Measurements from ENCODE around the gene MTRF1.

Gene MTRF1

DNA sequence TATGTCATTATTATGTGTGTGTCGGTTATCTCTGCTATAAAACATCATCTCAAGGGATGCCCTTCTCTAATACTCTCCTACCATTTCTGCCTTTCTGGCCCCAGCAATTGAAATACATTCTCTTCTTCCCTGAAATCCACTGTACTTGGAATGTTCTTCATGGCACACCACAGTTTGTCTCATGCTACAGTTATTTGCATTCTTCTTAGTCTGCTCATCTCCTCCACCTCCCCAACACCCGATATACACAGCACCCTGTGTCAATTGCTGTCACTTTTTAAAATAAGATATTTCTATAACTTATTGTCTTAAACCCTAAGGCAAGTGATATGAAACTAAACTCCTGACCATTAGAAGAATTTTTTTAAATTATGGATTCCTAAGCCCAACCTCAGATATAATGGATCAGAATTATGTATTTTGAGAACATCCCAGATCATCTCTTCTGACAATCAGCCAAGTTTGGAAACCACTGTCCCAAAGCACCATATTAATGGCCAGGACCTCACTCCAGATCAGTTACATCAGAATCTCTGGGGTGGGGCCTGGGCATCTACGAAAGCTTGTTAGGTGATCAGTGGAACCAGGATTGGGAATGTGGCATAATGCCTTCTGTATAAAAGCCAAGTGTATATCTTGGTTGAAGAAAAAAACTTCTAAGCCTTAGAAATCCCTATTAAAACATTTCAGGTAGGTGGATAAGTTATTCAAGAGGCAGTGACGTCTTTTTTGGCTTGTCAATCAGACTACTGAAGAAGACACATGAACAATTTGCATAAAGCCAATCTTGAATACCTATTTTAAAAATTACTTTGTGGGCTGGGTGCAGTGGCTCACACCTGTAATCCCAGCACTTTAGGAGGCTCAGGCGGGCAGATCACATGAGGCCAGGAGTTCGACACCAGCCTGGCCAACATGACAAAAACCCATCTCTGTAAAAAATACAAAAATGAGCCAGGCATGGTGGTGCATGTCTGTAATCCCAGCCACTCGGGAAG, 39.0 kb downstream of the MTRF1 start:
- DNase-seq (ENCODE audit: low spot score), result peak; percentile 39

DNA sequence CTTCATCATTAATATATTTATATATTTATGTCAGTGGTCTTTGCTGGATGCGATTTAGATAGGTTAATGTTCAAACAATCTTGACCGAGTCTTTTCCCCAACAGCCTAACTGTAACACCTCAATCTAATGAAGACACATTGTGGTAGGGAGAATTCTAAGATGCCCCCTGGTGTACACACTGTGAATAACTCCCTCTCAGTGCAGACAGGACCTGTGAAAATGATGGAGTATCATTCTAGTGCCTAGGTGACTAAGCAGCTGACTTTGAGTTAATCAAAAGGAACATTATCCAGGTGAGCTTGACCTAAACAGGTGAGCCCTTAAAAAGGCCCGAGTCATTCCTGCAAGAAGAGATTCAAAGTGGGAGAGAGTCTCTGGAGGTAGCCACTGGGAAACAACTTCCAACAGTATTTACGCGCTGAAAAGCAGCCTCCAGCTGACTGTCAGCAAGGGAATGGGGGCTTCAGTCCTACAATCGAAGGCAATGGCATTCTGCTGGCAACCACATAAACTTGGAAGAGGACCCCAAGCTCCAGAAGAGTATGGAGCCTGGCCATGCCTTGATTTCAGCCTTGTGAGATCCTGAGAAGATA, 41.0 kb downstream of the MTRF1 start:
- peak; percentile 60 for DNase-seq (ENCODE audit: low spot score)

DNA sequence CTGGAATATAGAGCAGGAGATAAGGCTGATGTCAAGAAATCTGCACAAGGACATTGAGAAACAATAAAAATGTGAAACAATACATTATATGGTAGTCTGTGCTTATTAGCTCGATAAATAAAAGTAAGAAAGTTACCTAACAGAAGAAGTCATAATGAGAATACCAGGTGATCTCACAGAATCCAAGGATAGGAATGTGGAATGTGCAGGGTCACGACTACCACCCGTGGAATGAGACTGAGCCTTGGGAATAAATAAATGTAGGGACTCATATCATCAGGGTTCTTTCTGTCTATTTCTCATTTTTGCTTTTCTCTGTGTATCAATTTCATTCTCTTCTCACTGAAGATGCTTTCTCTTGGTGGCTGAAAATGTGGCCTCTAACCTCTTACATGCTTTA, 43.0 kb downstream of the MTRF1 start:
- no peak for DNase-seq (ENCODE audit: low spot score)

DNA sequence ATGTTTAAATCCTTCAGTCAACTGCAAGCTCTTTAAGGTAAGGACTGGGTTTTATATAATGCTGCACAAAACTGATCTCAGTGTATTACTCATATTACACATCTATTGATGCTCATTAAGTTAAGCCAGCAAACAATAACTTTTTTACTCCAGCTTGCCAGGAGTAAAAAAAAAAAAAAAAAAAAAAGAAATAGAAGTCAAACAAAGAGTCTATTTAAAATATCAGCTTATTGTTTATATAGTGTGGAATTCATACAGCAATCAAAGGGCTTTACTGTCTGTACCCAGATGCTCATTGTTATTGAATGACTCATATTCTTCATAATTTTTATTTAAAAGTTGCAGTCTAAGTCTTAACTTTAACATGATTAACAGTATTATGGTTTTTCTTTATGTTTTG, 47.2 kb downstream of the MTRF1 start:
- DNase-seq (ENCODE audit: low spot score), result no peak

DNA sequence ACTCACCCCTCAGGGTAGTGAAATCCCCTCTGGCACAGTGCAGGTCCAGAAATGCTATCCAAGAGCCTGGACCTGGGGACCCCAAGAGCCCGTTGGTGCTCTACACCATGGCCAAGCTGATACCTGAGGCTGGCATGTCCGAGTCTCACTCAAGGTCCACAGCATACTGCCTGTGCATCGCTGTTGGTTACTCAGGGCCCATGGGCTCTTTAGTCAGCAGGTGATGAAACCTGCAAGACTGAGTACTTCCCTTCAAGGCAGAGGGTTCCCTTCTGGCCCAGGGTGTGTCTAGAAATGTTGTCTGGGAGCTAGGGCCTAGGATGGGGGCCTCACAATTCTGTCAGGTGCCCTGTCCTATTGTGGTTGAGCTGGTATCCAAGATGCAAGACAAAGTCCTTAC, 49.5 kb downstream of the MTRF1 start:
- DNase-seq (ENCODE audit: low spot score), result no peak

DNA sequence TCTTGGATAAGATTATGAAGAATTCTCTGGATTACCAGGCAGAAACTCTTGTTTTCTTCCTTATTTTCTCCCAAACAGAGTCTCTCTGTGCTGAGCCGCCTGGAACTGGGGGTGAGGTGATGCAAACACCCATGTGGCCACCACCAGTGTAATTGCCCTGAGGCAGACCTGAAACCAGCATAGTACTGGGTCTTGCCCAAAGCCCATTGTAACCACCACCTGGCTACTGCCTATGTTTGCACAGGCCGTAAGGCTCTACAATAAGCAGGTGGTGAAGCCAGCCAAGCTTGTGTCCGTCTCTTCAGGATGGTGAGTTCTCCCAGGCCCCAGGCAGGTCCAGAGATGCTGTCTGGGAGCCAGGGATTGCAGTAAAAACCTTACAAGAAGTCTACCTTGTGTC, 50.1 kb downstream of the MTRF1 start:
- DNase-seq (ENCODE audit: low spot score), result no peak

DNA sequence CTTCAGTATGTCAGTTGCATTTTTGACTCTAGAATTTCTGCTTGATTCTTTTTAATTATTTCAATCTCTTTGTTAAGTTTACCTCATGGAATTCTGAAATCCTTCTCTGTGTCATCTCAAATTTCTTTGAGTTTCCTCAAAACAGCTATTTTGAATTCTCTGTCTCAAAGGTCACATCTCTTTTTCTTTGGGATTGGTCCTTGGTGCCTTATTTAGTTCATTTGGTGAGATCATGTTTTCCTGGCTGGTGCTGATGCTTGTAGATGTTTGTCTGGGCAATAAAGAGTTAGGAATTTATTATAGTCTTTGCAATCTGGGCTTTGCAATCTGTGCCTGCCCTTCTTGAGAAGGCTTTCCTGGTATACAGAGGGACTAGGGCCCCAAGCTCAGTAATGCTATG, 50.5 kb downstream of the MTRF1 start:
- DNase-seq (ENCODE audit: low spot score), result no peak

DNA sequence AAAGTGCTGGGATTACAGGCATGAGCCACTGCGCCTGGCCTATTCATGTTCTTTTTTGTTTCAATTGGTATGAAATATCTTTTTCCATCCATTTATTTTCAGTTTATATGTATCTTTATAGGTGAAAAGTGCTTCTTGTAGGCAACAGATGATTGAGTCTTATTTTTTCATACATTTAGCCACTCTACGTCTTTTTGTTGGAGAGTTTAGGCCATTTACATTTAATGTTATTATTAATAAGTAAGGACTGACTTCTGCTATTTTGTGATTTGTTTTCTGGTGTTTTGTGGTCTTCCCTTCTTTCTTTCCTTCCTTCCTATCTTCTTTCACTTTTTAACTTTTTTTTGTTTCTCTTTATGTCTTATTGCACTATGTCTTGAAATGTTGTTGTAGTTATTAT, 52.3 kb downstream of the MTRF1 start:
- DNase-seq (ENCODE audit: low spot score), result no peak

DNA sequence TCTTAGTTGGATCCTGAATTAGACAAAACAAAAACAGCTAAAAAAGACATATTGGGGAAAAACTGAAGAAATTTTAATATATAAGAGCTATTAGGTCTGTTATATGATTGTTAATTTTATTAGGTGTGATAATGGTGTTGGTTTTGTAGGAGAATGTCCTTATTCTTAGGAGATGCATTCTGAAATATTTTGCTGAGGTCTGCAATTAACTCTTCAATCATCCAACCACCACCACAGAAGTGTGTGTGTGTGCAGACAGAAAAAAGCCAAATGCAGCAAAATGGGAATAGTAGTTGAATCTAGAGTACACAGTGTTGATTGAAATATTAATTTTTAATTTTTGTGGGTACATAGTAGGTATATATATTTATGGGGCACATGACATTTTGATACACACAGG, 56.9 kb downstream of the MTRF1 start:
- no peak for DNase-seq (ENCODE audit: low spot score)

DNA sequence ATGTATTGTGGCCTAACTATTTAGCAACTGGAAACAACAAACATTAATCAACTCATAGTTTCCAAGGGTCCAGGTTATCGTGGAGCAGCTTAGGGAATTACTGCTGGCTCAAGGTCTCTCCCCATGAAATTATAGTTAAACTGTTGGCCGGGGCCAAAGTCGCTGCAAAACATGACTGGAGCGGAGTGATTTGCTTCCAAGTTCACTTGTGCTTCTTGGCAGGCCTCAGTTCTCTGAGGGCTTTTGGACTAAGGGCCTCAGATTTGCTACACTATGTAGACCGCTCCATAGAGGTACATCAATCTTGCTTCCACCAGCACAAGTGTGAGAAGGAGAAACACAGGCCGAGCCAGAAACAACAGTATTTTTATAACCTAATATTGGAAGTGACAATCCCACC, 59.6 kb downstream of the MTRF1 start:
- DNase-seq (ENCODE audit: low spot score), result no peak

DNA sequence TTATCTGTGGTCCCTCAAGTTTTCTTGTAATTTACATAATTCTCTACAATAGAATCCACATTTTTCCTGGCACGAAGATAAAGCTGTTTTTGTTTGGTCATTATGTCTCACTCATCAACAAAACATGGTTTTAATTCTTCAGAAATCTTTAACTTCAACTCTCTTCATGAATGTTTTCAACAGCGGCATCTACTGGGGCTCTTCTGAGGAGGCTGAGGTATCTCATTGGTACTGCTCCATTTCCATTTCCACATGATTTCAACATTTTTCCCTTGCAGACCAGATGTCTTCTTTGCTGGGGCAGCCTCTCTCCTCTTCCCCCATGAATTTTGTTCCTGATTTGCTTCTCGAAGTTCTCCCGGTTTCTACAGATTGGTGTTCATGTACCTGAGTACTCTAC, 63.2 kb downstream of the MTRF1 start:
- DNase-seq (ENCODE audit: low spot score), result no peak

DNA sequence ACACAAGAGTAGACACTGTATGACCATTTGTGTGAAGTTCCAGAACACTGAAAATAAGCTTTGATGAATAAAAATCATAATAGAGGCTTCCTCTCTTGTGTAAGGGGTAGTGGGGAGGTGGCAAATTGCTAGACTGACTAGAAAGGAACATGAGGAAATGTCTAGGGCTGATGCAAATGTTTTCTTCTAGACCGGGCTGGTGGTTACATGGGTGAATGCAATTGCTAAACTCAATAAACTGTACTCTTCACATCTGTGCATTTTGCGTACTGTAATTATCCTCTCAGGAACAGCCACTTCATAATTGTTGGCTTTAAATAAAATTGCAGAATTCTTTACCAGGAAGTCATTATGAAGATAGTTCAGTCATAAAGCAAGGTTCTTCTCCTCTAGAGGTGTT, 63.9 kb downstream of the MTRF1 start:
- DNase-seq (ENCODE audit: low spot score), result no peak

DNA sequence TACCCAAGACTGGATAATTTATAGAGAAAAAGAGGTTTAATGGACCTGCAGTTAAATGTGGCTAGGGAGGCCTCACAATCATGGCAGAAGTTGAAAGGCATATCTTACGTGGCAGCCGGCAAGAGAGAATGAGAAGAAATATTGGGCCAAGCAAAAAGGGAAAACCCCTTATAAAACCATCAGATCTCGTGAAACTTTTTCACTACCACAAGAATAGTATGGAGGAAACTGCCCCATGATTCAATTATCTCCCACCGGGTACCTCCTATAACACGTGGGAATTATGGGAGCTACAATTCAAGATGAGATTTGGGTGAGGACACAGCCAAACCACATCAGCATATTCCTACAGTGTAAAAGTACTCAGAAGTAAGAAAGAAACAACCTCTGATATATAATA, 64.3 kb downstream of the MTRF1 start:
- DNase-seq (ENCODE audit: low spot score), result no peak

DNA sequence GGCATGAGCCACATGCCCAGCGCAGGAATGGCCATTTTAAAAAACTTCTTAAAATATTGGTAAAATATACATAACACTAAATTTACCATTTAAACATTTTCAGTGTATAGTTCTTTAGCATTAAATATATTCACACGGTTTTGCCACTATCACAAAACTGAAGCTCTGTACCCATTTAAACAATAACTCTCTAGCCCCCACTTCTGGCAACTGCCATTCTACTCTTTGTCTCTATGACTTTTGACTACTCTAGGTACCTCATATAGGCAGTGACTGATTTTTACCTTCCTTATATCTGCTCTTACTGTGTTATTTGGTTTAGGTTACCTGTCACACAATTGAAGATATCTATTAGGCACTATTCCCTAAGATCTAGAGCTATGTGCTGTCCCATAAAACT, 66.8 kb downstream of the MTRF1 start:
- peak; percentile 46 for DNase-seq (ENCODE audit: low spot score)

DNA sequence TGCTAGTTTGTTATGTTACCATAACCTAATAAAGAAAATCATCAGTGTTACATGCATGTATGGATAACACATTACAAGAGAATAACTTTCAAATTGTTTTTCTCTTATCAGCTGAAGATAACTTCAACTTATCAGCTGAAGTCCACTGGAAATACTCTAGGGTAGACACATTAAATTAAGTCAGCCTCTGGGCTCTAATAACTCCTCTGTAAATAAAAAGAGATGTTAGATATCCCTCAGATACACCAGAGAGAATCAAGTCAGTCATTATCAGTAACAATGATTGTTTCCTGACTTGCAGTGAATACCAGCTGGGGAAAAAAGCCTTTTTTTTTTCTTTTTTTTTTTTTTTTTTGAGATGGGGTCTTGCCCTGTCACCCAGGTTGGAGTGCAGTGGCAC, 67.4 kb downstream of the MTRF1 start:
- no peak for DNase-seq (ENCODE audit: low spot score)

DNA sequence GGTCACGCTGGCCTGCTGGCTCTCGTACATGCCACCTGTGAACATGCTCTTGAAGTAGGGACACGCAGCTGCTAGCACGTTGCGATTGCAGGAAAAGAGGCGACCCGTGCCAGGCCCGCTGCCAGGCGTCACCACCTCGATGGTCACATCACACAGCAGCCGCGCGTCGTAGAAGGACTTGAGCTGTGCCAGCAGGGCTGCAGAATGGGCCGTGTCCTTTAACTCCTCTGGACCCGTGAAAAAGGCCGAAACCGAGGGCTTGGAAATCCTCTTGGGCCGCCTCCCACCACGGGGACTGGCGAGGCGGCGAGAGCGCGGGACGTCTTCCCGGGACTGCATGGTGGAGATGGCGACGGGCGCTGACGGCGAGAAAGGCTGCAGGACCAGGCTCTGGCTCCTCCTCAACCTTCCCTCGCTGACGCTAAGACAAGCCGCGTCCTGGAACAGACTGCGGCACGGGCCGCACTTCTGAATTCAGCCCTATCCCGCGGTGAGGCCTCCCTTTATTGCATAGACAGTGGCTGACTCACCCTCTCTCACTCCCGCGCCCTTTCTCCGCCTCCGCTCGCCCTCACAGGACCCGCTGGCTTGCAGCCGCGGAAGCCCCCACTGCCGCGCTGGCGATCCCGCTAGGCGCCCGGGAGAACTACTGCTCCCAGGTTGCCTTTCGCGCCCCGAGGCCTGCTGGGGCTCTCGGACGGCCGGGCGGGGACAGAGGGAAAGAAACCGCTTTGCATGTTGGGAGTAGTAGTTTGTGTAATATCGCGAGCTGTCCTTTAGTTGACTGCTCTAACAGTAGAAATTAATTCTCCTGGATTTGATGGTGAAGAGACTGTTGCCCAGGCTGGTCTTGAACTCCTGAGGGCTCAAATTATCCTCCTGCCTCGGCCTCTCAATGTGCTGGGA, 69.2 kb downstream of the MTRF1 start, which contains the start of gene KBTBD7:
Gene KBTBD7, minus strand, starts transcription at position 651 of the 906 bp plus-strand sequence. Its CDS starts 312 bp downstream, at position 339.
- peak; percentile 97 for DNase-seq (ENCODE audit: low spot score)

DNA sequence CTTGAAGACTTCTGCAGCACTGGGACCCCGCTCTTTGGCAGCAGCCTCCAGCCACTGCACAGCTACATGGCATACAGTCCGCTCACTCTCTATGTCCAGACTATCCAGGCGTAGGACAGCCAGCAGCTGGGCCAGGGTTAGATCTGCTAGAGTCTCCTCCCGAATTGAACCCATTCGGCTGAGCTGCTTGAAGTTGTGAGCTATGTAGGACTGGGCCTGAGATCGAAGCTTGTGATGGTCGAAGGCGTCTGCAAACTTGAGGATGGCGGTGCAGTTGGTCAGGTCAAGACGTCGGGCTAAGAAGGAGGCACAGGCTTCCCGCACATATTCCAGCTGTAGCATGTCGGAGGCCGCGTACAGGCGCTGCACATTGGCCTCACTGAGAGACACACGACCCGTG, 69.9 kb downstream of the MTRF1 start:
- DNase-seq (ENCODE audit: low spot score), result no peak

DNA sequence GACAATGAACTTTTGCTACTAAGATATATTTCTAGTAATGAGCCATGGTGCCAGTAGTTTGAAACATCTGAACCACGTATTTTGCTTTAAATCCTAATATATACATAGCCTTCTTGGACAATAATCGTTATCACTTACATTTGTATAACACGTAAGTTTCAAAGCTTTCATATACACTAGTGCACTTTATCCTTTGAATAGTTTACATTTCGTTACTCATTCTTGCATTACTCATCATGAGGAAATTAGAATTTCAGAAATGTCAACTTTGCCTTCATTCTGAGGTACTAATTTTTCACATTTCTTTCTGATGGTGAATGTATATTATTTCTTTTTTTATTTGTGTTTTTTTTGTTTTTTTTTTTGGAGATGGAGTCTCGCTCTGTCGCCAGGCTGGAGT, 74.8 kb downstream of the MTRF1 start:
- DNase-seq (ENCODE audit: low spot score), result peak; percentile 24

DNA sequence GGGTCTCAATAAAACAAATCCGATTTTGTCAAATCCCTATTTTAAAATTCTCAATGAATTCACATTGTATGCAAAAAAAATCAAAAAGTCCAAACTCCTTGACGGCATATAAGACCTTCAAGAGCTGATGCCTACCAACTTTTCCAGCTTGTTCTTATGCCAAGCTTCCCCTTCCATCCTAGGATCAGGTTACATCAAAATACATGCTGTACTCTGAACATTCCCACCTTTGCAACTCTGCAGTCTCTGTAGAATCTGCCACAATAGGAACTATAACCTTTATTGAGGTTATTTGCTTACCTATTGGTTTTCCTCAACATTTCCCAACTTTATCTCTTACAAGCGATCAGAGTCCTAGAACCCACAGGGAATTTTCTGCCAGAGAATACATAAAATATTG, 76.9 kb downstream of the MTRF1 start:
- no peak for DNase-seq (ENCODE audit: low spot score)

DNA sequence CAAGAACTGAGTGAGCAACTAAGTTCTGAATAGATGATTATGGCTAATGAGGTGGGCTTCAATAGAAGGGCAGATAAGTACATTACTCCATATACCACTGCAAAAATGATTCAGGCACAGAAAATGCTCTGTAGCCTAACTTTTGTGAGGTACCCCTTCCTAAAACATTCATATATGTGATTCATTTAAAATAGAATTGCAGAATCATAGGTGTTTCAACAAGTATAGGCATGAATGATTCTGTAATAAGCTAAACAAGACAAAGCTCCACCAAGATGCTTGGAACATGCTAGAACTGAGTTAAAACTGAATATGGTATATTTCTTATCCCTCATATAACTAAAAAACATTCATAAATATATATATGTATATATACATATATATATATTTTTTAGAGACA, 81.1 kb downstream of the MTRF1 start:
- no peak for DNase-seq (ENCODE audit: low spot score)

DNA sequence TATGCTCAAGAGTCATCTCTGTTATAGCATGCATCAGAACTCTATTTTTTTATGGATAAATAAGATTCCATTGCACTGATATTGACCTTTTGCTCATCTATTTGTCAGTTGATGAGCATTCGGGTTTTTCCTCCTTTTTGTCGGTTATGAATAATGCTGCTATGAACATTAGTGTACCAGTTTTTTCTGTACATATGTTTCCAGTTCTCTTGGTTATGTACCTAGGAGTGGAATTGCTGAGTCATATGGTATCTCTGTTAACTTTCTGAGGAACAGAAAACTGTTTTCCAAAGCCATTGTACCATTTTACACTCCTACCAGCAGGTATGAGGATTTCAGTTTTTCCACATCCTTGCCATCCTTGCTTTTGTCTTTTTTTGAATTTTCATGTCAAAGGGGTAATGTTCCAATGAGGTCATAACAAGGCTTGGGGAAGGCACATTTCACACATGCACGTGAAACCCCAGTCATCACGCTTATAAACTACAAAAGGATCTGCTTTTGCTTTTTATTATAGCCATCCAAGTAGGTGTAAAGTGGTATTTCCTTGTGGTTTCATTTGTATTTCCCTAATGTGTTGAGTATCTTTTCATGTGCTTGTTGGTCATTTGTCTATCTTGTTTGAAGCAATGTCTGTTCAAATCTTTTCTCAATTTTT, 83.7 kb downstream of the MTRF1 start:
- DNase-seq (ENCODE audit: low spot score), result peak; percentile 14

DNA sequence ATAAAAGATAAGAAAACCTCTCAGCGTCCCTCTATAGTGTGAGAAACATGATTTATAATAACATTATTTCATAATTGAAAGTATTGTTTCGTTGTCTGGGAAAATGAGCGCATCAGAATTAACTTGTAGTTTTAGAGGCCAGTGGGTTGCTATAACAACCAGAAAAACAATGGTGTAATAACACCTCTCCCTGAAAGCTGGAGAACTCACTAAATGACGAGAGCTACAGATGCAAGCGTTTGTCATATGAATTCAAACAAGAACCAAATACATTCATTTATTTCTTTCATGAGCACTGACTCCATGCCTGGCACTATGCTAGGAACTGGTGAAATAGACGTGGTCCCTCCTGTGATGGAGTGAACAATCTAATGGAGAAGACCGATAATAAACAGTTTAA, 85.3 kb downstream of the MTRF1 start:
- DNase-seq (ENCODE audit: low spot score), result no peak
